Parietal lobe (tissue), 1 donor: ENCODE results near the gene CCDC33. TPM values are rescaled to one million over a fixed set of nuclear protein-coding genes. Genes with fewer than 3 reads are reported as not detected.

Experiments used
- total RNA-seq: library from RNA; depleted of rRNA; stranded (reverse); fragments of >200 nt; gene quantifications from one replicate; pipeline ENCODE4 v1.2.3, GENCODE V29; 2014

Gene CCDC33
- total RNA-seq = 0.31 TPM

GRCh38 chr15:74235962-74236361 is at the start of gene CCDC33:
TSS of gene CCDC33 (plus strand) at chr15:74236326. CDS start at chr15:74236720, 394 bp downstream.

GRCh38 chr15:74202452-74203401 is 33.4 kb upstream of the CCDC33 start, which contains the start of gene STRA6:
TSS of gene STRA6 (minus strand) at chr15:74202787. CDS start at chr15:74202267, 520 bp downstream.

GRCh38 chr15:74367296-74367854 is 131.2 kb downstream of the CCDC33 start, which contains the start of gene CYP11A1:
TSS of gene CYP11A1 (minus strand) at chr15:74367646. CDS start at chr15:74367585, 61 bp downstream.

Other genes with a start within 250 kb of the CCDC33 start
- 23.5 TPM for gene STOML1, start 244.0 kb upstream of the CCDC33 start, total RNA-seq
- 19.1 TPM for gene PML, start 241.6 kb upstream of the CCDC33 start, total RNA-seq
- not detected for gene GOLGA6A, start 153.8 kb upstream of the CCDC33 start, total RNA-seq
- 186 TPM for gene ISLR2, start 105.7 kb upstream of the CCDC33 start, total RNA-seq
- 1.6 TPM for gene ISLR, start 62.6 kb upstream of the CCDC33 start, total RNA-seq
- 3.1 TPM for gene STRA6, start 33.5 kb upstream of the CCDC33 start, total RNA-seq
- not detected for gene CYP11A1, start 131.3 kb downstream of the CCDC33 start, total RNA-seq
- 59.2 TPM for gene SEMA7A, start 197.6 kb downstream of the CCDC33 start, total RNA-seq
- gene UBL7, start 224.8 kb downstream of the CCDC33 start, total RNA-seq = 30.4 TPM